ENCODE results near the gene FIBCD1. TPM values are rescaled to one million over a fixed set of nuclear protein-coding genes. Genes with fewer than 3 reads are reported as not detected.

FIBCD1 gene
- total RNA-seq, 4 donors from 2014 or later = not detected

- H3K27me3 ChIP-seq = peaks cover 63% of the 10 kb centered on the region
- TF ChIP-seq EP300 (IDR thresholded peaks at IDR 0.05) (no peak), CTCF (IDR thresholded peaks at IDR 0.05) (no peak), POLR2A (IDR thresholded peaks at IDR 0.05) (no peak)
- DNase-seq (ENCODE audit: low spot score in 2 of 2) = no peak
- peaks cover 7% of the 10 kb centered on the region for H3K4me1 ChIP-seq
- H3K27ac ChIP-seq = no peak overlapping the region
- H3K4me3 ChIP-seq = no peak overlapping the region
- no peaks in the 10 kb centered on the region for H3K9me3 ChIP-seq
- WGBS = 84% methylated on average over 9 of the region's 9 CpGs
- no peaks in the 10 kb centered on the region for H3K36me3 ChIP-seq
Measured at GRCh38 chr9:130945173-130945572, 6.1 kb upstream of the FIBCD1 start.

GRCh38 chr9:130944510-130945058 is 5.5 kb upstream of the FIBCD1 start:
- no peak overlapping the region for H3K4me3 ChIP-seq
- TF ChIP-seq POLR2A (IDR thresholded peaks at IDR 0.05) (no peak), CTCF (IDR thresholded peaks at IDR 0.05) (no peak), POLR2AphosphoS5 (IDR thresholded peaks at IDR 0.05) (no peak), EP300 (IDR thresholded peaks at IDR 0.05) (no peak)
- no peaks in the 10 kb centered on the region for H3K9me3 ChIP-seq
- no peak overlapping the region for H3K27ac ChIP-seq
- peaks cover 69% of the 10 kb centered on the region for H3K27me3 ChIP-seq
- 54% methylated on average over 3 of the region's 3 CpGs for WGBS
- H3K36me3 ChIP-seq = no peaks in the 10 kb centered on the region
- no peak for DNase-seq (ENCODE audit: low spot score in 2 of 2)
- H3K4me1 ChIP-seq = peaks cover 13% of the 10 kb centered on the region

- DNase-seq (ENCODE audit: low spot score in 2 of 2) = no peak
- TF ChIP-seq CTCF (IDR thresholded peaks at IDR 0.05) = no peak
- TF ChIP-seq EP300 (IDR thresholded peaks at IDR 0.05) = no peak
- TF ChIP-seq POLR2AphosphoS5 (IDR thresholded peaks at IDR 0.05) = no peak
- no peak for TF ChIP-seq POLR2A (IDR thresholded peaks at IDR 0.05)
- no peaks in the 10 kb centered on the region for H3K9me3 ChIP-seq
- H3K4me3 ChIP-seq = no peak overlapping the region
- WGBS = 48% methylated on average over 14 of the region's 14 CpGs
- peaks cover 70% of the 10 kb centered on the region for H3K27me3 ChIP-seq
- H3K36me3 ChIP-seq = no peaks in the 10 kb centered on the region
- peaks cover 21% of the 10 kb centered on the region for H3K4me1 ChIP-seq
- no peak overlapping the region for H3K27ac ChIP-seq
Measured at GRCh38 chr9:130943777-130944176, 4.7 kb upstream of the FIBCD1 start.

- Histone ChIP-seq H3K4me1 (peaks cover 27% of the 10 kb centered on the region), H3K36me3 (no peaks in the 10 kb centered on the region), H3K27ac (no peak overlapping the region), H3K27me3 (peaks cover 73% of the 10 kb centered on the region), H3K4me3 (no peak overlapping the region), H3K9me3 (no peaks in the 10 kb centered on the region)
- 54% methylated on average over 9 of the region's 13 CpGs for WGBS
- no peak for TF ChIP-seq EP300 (IDR thresholded peaks at IDR 0.05)
- no peak for TF ChIP-seq CTCF (IDR thresholded peaks at IDR 0.05)
- TF ChIP-seq POLR2AphosphoS5 (IDR thresholded peaks at IDR 0.05) = no peak
- no peak for TF ChIP-seq POLR2A (IDR thresholded peaks at IDR 0.05)
- DNase-seq (ENCODE audit: low spot score in 2 of 2) = no peak
Measured at GRCh38 chr9:130943221-130943620, 4.2 kb upstream of the FIBCD1 start.

- TF ChIP-seq POLR2AphosphoS5 (IDR thresholded peaks at IDR 0.05) (no peak), EP300 (IDR thresholded peaks at IDR 0.05) (no peak), POLR2A (IDR thresholded peaks at IDR 0.05) (no peak)
- no peaks in the 10 kb centered on the region for H3K9me3 ChIP-seq
- 68% methylated on average over 10 of the region's 10 CpGs for WGBS
- H3K36me3 ChIP-seq = no peaks in the 10 kb centered on the region
- no peak overlapping the region for H3K27ac ChIP-seq
- H3K4me1 ChIP-seq = peaks cover 30% of the 10 kb centered on the region
- no peak overlapping the region for H3K4me3 ChIP-seq
- no peak for DNase-seq (ENCODE audit: low spot score in 2 of 2)
- peaks cover 73% of the 10 kb centered on the region for H3K27me3 ChIP-seq
Measured at GRCh38 chr9:130942679-130943078, 3.6 kb upstream of the FIBCD1 start.

DNA sequence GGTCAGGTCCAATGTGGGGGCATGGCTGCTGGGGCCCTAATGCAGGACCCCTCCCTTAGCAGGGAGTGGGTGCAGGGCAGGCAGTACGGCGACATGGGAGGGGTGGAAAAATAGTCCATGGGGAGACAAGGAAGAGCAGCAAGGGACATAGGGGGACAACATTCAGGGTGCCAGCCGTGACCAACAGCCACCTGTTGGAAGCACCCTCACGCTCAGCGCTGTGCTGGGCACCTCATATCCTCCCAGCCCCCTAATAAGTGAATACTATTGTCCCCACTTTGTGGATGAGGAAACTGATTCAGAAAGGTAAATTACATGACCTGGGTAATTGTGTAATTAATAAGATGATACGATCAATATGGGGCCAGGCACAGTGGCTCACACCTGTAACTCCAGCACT is 3.0 kb upstream of the FIBCD1 start:
- no peak for DNase-seq (ENCODE audit: low spot score in 2 of 2)
- H3K4me3 ChIP-seq = no peak overlapping the region
- peaks cover 73% of the 10 kb centered on the region for H3K27me3 ChIP-seq
- peaks cover 30% of the 10 kb centered on the region for H3K4me1 ChIP-seq
- no peaks in the 10 kb centered on the region for H3K9me3 ChIP-seq
- WGBS = 90% methylated on average over 6 of the region's 6 CpGs
- TF ChIP-seq EP300 (IDR thresholded peaks at IDR 0.05) = no peak
- no peak for TF ChIP-seq CTCF (IDR thresholded peaks at IDR 0.05)
- no peak for TF ChIP-seq POLR2AphosphoS5 (IDR thresholded peaks at IDR 0.05)
- TF ChIP-seq POLR2A (IDR thresholded peaks at IDR 0.05) = no peak
- no peaks in the 10 kb centered on the region for H3K36me3 ChIP-seq
- H3K27ac ChIP-seq = no peak overlapping the region

Data from suprapubic skin (tissue), 4 donors.